Progenitor cell of endocrine pancreas (in vitro differentiated cells): ENCODE measurements around the gene ETFA. TPM values are rescaled to one million over a fixed set of nuclear protein-coding genes. Genes with fewer than 3 reads are reported as not detected.

Experiments
- DNase-seq: peaks from one replicate; pipeline ENCODE4 v3.0.0; 2021; ENCODE audit warnings: low spot score; ENCODE audit not compliant: unreplicated experiment
- H3K27ac Mint-ChIP-seq: 2 replicates; pipeline ENCODE4 v1.8.0; 2021; ENCODE audit warnings: mild to moderate bottlenecking, moderate library complexity, mixed read lengths
- H3K27me3 Mint-ChIP-seq: 2 replicates; pipeline ENCODE4 v1.8.0; 2021; ENCODE audit warnings: mixed read lengths
- H3K36me3 Mint-ChIP-seq: 2 replicates; pipeline ENCODE4 v1.8.0; 2022; ENCODE audit warnings: mixed read lengths; ENCODE audit not compliant: insufficient read depth
- H3K4me1 Mint-ChIP-seq: 2 replicates; pipeline ENCODE4 v1.8.0; 2021; ENCODE audit warnings: low read depth, mixed read lengths
- H3K4me3 Mint-ChIP-seq: 2 replicates; pipeline ENCODE4 v1.8.0; 2021; ENCODE audit warnings: low read depth, mild to moderate bottlenecking, moderate library complexity, mixed read lengths
- H3K9me3 Mint-ChIP-seq: 2 replicates; pipeline ENCODE4 v1.8.0; 2021; ENCODE audit warnings: low read depth, mixed read lengths
- total RNA-seq: library from RNA; stranded (reverse); gene quantifications from 2 replicates; pipeline ENCODE4 v1.2.1, GENCODE V29; 2021
- TF ChIP-seq, protein P1 (sequence below): fragments of 200-600 bp; sonication (generic); IDR thresholded peaks from one replicate; pipeline ENCODE4 v1.5.0; 2021; ENCODE audit warnings: antibody characterized with exemption, mild to moderate bottlenecking; ENCODE audit not compliant: unreplicated experiment

The ETFA gene
- total RNA-seq, 1 donor from 2014 or later: 105 TPM

GRCh38 chr15:76203346-76204108 is 107.7 kb downstream of the ETFA start:
- Mint-ChIP-seq H3K4me1 (no peaks in the 10 kb centered on the region), H3K27ac (no peak overlapping the region), H3K9me3 (no peaks in the 10 kb centered on the region), H3K36me3 (peaks cover 1% of the 10 kb centered on the region), H3K27me3 (no peaks in the 10 kb centered on the region), H3K4me3 (no peak overlapping the region)
- DNase-seq: no peak
- TF ChIP-seq, protein P1, sequence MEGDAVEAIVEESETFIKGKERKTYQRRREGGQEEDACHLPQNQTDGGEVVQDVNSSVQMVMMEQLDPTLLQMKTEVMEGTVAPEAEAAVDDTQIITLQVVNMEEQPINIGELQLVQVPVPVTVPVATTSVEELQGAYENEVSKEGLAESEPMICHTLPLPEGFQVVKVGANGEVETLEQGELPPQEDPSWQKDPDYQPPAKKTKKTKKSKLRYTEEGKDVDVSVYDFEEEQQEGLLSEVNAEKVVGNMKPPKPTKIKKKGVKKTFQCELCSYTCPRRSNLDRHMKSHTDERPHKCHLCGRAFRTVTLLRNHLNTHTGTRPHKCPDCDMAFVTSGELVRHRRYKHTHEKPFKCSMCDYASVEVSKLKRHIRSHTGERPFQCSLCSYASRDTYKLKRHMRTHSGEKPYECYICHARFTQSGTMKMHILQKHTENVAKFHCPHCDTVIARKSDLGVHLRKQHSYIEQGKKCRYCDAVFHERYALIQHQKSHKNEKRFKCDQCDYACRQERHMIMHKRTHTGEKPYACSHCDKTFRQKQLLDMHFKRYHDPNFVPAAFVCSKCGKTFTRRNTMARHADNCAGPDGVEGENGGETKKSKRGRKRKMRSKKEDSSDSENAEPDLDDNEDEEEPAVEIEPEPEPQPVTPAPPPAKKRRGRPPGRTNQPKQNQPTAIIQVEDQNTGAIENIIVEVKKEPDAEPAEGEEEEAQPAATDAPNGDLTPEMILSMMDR: no peak

GRCh38 chr15:76201536-76202255 is 109.6 kb downstream of the ETFA start:
- Mint-ChIP-seq H3K36me3 (no peaks in the 10 kb centered on the region), H3K4me3 (no peak overlapping the region), H3K27me3 (no peaks in the 10 kb centered on the region), H3K9me3 (no peaks in the 10 kb centered on the region), H3K4me1 (no peaks in the 10 kb centered on the region), H3K27ac (no peak overlapping the region)
- TF ChIP-seq, protein P1: no peak
- no peak for DNase-seq

- H3K36me3 Mint-ChIP-seq: no peaks in the 10 kb centered on the region
- TF ChIP-seq, protein P1: no peak
- H3K9me3 Mint-ChIP-seq: no peaks in the 10 kb centered on the region
- no peaks in the 10 kb centered on the region for H3K27me3 Mint-ChIP-seq
- H3K4me1 Mint-ChIP-seq: no peaks in the 10 kb centered on the region
- H3K4me3 Mint-ChIP-seq: no peak overlapping the region
- DNase-seq: no peak
- H3K27ac Mint-ChIP-seq: no peak overlapping the region
These were observed 110.6 kb downstream of the ETFA start for GRCh38 chr15:76200641-76201105.

DNA sequence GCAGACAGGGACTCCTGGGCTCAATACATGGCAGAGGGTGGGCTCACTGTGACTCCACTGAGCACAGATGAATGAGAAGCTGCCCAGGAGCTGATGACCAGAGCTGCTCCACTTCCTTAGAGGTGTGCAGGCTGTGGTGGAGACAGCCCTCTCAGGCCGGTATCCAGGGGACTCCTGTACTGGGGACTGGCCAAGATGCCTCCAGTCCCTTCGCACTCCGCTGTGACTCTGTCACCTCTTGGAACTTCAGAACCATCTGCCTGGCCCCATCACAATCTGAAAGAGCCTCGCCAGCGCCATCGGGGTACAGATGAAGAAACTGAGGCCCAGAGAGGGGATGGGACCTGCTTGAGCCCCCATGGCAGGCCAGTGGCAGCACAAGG is 111.2 kb downstream of the ETFA start:
- DNase-seq: no peak
- Mint-ChIP-seq H3K27me3 (no peaks in the 10 kb centered on the region), H3K36me3 (no peaks in the 10 kb centered on the region), H3K4me1 (no peaks in the 10 kb centered on the region), H3K4me3 (no peak overlapping the region), H3K9me3 (no peaks in the 10 kb centered on the region), H3K27ac (no peak overlapping the region)
- TF ChIP-seq, protein P1: no peak

GRCh38 chr15:76199106-76200082 is 111.9 kb downstream of the ETFA start:
- Mint-ChIP-seq H3K36me3 (no peaks in the 10 kb centered on the region), H3K27ac (no peak overlapping the region), H3K9me3 (no peaks in the 10 kb centered on the region), H3K27me3 (no peaks in the 10 kb centered on the region), H3K4me1 (no peaks in the 10 kb centered on the region), H3K4me3 (no peak overlapping the region)
- TF ChIP-seq, protein P1: no peak
- no peak for DNase-seq
